ENCODE data around the gene DAB2IP. TPM values are rescaled to one million over a fixed set of nuclear protein-coding genes. Genes with fewer than 3 reads are reported as not detected.

The DAB2IP gene
- total RNA-seq, 1 experiment from 2014 or later, result 56.3 TPM

- H3K4me1 Mint-ChIP-seq (ENCODE audit: low read depth, unreplicated experiment), result no peaks in the 10 kb centered on the region
- H3K27me3 Mint-ChIP-seq (ENCODE audit: unreplicated experiment), result no peaks in the 10 kb centered on the region
- H3K4me3 Mint-ChIP-seq (ENCODE audit: low read depth, unreplicated experiment), result no peak overlapping the region
- CTCF ChIA-PET, result no interaction called here
- intact Hi-C loops (cut with micrococcal nuclease; ENCODE audit: unreplicated experiment), result no loop called here
- BruUV-seq (replicated peaks), result no TSS peak
- no peaks in the 10 kb centered on the region for H3K9me3 Mint-ChIP-seq (ENCODE audit: low read depth, unreplicated experiment)
- no peak for TF ChIP-seq CTCF (IDR thresholded peaks at IDR 0.05; ENCODE audit: unreplicated experiment)
- H3K36me3 Mint-ChIP-seq (ENCODE audit: insufficient read depth, unreplicated experiment), result peaks cover 29% of the 10 kb centered on the region
- H3K27ac Mint-ChIP-seq (ENCODE audit: unreplicated experiment), result no peak overlapping the region
- DNase-seq, result no peak
These were observed 128.1 kb downstream of the DAB2IP start for GRCh38 chr9:121779381-121780117.

- intact Hi-C loops (cut with micrococcal nuclease; ENCODE audit: unreplicated experiment), result no loop called here
- no peaks in the 10 kb centered on the region for H3K4me1 Mint-ChIP-seq (ENCODE audit: low read depth, unreplicated experiment)
- H3K36me3 Mint-ChIP-seq (ENCODE audit: insufficient read depth, unreplicated experiment), result peaks cover 36% of the 10 kb centered on the region
- no peaks in the 10 kb centered on the region for H3K27me3 Mint-ChIP-seq (ENCODE audit: unreplicated experiment)
- no peaks in the 10 kb centered on the region for H3K9me3 Mint-ChIP-seq (ENCODE audit: low read depth, unreplicated experiment)
- no TSS peak for BruUV-seq (replicated peaks)
- TF ChIP-seq CTCF (IDR thresholded peaks at IDR 0.05; ENCODE audit: unreplicated experiment), result no peak
- H3K27ac Mint-ChIP-seq (ENCODE audit: unreplicated experiment), result no peak overlapping the region
- CTCF ChIA-PET, result interaction anchor here (0.6 kb wide), 1 partner anchor 91 kb away, joined by 5 read pairs; no protein-coding TSS in a partner anchor
- no peak for DNase-seq
- no peak overlapping the region for H3K4me3 Mint-ChIP-seq (ENCODE audit: low read depth, unreplicated experiment)
These were observed 129.0 kb downstream of the DAB2IP start for GRCh38 chr9:121780177-121781040.

- BruUV-seq (replicated peaks), result no TSS peak
- no peaks in the 10 kb centered on the region for H3K27me3 Mint-ChIP-seq (ENCODE audit: unreplicated experiment)
- DNase-seq, result no peak
- H3K4me1 Mint-ChIP-seq (ENCODE audit: low read depth, unreplicated experiment), result no peaks in the 10 kb centered on the region
- no peak overlapping the region for H3K4me3 Mint-ChIP-seq (ENCODE audit: low read depth, unreplicated experiment)
- H3K36me3 Mint-ChIP-seq (ENCODE audit: insufficient read depth, unreplicated experiment), result peaks cover 32% of the 10 kb centered on the region
- no peak for TF ChIP-seq CTCF (IDR thresholded peaks at IDR 0.05; ENCODE audit: unreplicated experiment)
- H3K27ac Mint-ChIP-seq (ENCODE audit: unreplicated experiment), result no peak overlapping the region
- intact Hi-C loops (cut with micrococcal nuclease; ENCODE audit: unreplicated experiment), result no loop called here
- no peaks in the 10 kb centered on the region for H3K9me3 Mint-ChIP-seq (ENCODE audit: low read depth, unreplicated experiment)
- CTCF ChIA-PET, result interaction anchor here (0.6 kb wide), 2 partner anchors 34 to 91 kb away, joined by 3 to 5 read pairs; no protein-coding TSS in a partner anchor
These were observed 129.7 kb downstream of the DAB2IP start for GRCh38 chr9:121781145-121781548.

GRCh38 chr9:121781701-121782464 lies 130.4 kb downstream of the DAB2IP start:
- Mint-ChIP-seq H3K4me3 (ENCODE audit: low read depth, unreplicated experiment) (no peak overlapping the region), H3K9me3 (ENCODE audit: low read depth, unreplicated experiment) (no peaks in the 10 kb centered on the region), H3K4me1 (ENCODE audit: low read depth, unreplicated experiment) (no peaks in the 10 kb centered on the region), H3K36me3 (ENCODE audit: insufficient read depth, unreplicated experiment) (peaks cover 32% of the 10 kb centered on the region), H3K27me3 (ENCODE audit: unreplicated experiment) (no peaks in the 10 kb centered on the region), H3K27ac (ENCODE audit: unreplicated experiment) (no peak overlapping the region)
- no peak for TF ChIP-seq CTCF (IDR thresholded peaks at IDR 0.05; ENCODE audit: unreplicated experiment)
- CTCF ChIA-PET, result interaction anchor here (0.6 kb wide), 1 partner anchor 34 kb away, joined by 3 read pairs; no protein-coding TSS in a partner anchor
- DNase-seq, result no peak
- no TSS peak for BruUV-seq (replicated peaks)
- intact Hi-C loops (cut with micrococcal nuclease; ENCODE audit: unreplicated experiment), result no loop called here

Measured in Calu3 (cell line).